Keratinocyte (primary cell): Measurements from ENCODE around the gene GNPDA2. TPM values are rescaled to one million over a fixed set of nuclear protein-coding genes. Genes with fewer than 3 reads are reported as not detected.

Experiments
- DNase-seq: peaks from one replicate; pipeline ENCODE4 v3.0.0-alpha.2; 2011; ENCODE audit warnings: low read depth, missing footprints, low spot score
- FAIRE-seq: peaks from 2 replicates; lab custom pipeline; 2011; peaks lifted over from hg19 to GRCh38; lab: Jason Lieb, UNC
- H2AFZ ChIP-seq: 2 replicates; pipeline ENCODE4 v1.6.0; 2012; ENCODE audit warnings: low read length, control low read depth, inconsistent platforms; ENCODE audit not compliant: control insufficient read depth
- H3K27ac ChIP-seq: 2 replicates; pipeline ENCODE4 v1.5.1; 2011; ENCODE audit warnings: low read length; ENCODE audit not compliant: control insufficient read depth, insufficient read depth
- H3K27me3 ChIP-seq: 3 replicates; pipeline ENCODE4 v1.6.0; 2011; ENCODE audit warnings: low read length; ENCODE audit not compliant: control insufficient read depth, insufficient read depth; ENCODE audit errors: extremely low read depth
- H3K36me3 ChIP-seq, 2 experiments: 2 replicates in 1 of 2; 3 replicates in 1 of 2; pipeline ENCODE4 v1.5.1; 2011; ENCODE audit warnings: low read length in 2 of 2, mild to moderate bottlenecking in 1 of 2; ENCODE audit not compliant: control insufficient read depth in 2 of 2, insufficient read depth in 2 of 2; ENCODE audit errors: extremely low read depth in 1 of 2
- H3K4me1 ChIP-seq: 3 replicates; pipeline ENCODE4 v1.5.1; 2011; ENCODE audit warnings: low read length; ENCODE audit not compliant: control insufficient read depth, insufficient read depth; ENCODE audit errors: extremely low read depth
- H3K4me2 ChIP-seq: 3 replicates; pipeline ENCODE4 v1.6.0; 2011; ENCODE audit warnings: low read depth, low read length; ENCODE audit not compliant: control insufficient read depth, insufficient read depth; ENCODE audit errors: extremely low read depth
- H3K4me3 ChIP-seq, 3 experiments: fragments of 200-600 bp in 1 of 3; sonication (generic) in 1 of 3; 2 replicates in 2 of 3; 3 replicates in 1 of 3; pipeline ENCODE4 v1.5.1; 2011 to 2016; ENCODE audit warnings: low read length in 3 of 3, mild to moderate bottlenecking in 3 of 3, control low read depth in 2 of 3, inconsistent platforms in 1 of 3, low read depth in 1 of 3, mixed read lengths in 1 of 3, mixed run types in 1 of 3, moderate library complexity in 1 of 3; ENCODE audit not compliant: control insufficient read depth in 2 of 3, insufficient read depth in 2 of 3; ENCODE audit errors: extremely low read depth in 1 of 3
- H3K79me2 ChIP-seq: 2 replicates; pipeline ENCODE4 v1.6.0; 2012; ENCODE audit warnings: low read length; ENCODE audit not compliant: control insufficient read depth, insufficient read depth
- H3K9ac ChIP-seq: 3 replicates; pipeline ENCODE4 v1.6.0; 2011; ENCODE audit warnings: low read length; ENCODE audit not compliant: control insufficient read depth, insufficient read depth; ENCODE audit errors: extremely low read depth
- H3K9me1 ChIP-seq: 3 replicates; pipeline ENCODE4 v1.6.0; 2011; ENCODE audit warnings: low read length; ENCODE audit not compliant: control insufficient read depth, insufficient read depth; ENCODE audit errors: extremely low read depth
- H3K9me3 ChIP-seq: 2 replicates; pipeline ENCODE4 v1.5.1; 2012; ENCODE audit warnings: low read depth, low read length; ENCODE audit not compliant: control insufficient read depth
- H4K20me1 ChIP-seq: 3 replicates; pipeline ENCODE4 v1.6.0; 2011; ENCODE audit warnings: low read length; ENCODE audit not compliant: control insufficient read depth, insufficient read depth; ENCODE audit errors: extremely low read depth
- CTCF ChIP-seq, 3 experiments: IDR thresholded peaks in 1 of 3; conservative IDR thresholded peaks in 1 of 3; optimal IDR thresholded peaks in 1 of 3; 2 replicates in 2 of 3; 3 replicates in 1 of 3; pipeline versions ENCODE3 to v1.5.1; 2011; ENCODE audit warnings: low read length in 3 of 3, mild to moderate bottlenecking in 3 of 3, moderate library complexity in 2 of 3, control low read depth in 1 of 3, inconsistent platforms in 1 of 3; ENCODE audit not compliant: insufficient read depth in 2 of 3; ENCODE audit errors: extremely low read depth in 1 of 3
- EZH2 ChIP-seq: IDR thresholded peaks from one replicate; pipeline ENCODE4 v1.6.1; 2012; ENCODE audit warnings: inconsistent platforms, mild to moderate bottlenecking, low read length, moderate library complexity
- dilution Hi-C: fragments of 300-500 bp; cut with MboI; formaldehyde crosslinking; loops from one replicate; pipeline ENCODE4 v1.7.0; 2020; ENCODE audit warnings: low sequenced_read_pairs; ENCODE audit not compliant: extremely low pct_ligation_motif_present
- polyA plus RNA-seq, 5 experiments: library from polyadenylated mRNA; depleted of rRNA in 3 of 5; stranded (reverse) in 3 of 5; stranded (forward) in 1 of 5; unstranded in 1 of 5; fragments of >200 nt; gene quantifications; 1 replicate in 1 of 5; 2 replicates in 3 of 5; 3 replicates in 1 of 5; pipeline versions ENCODE4 v1.2.1 to v1.2.3, GENCODE V29; 2011 to 2012; ENCODE audit warnings: missing spikeins in 2 of 5, low read depth in 1 of 5, low replicate concordance in 1 of 5

GNPDA2 gene
- polyA plus RNA-seq, 1 donor (not counting 4 experiments of a cell fraction or from before 2014, with no cell fraction given) = 22.6 TPM

DNA sequence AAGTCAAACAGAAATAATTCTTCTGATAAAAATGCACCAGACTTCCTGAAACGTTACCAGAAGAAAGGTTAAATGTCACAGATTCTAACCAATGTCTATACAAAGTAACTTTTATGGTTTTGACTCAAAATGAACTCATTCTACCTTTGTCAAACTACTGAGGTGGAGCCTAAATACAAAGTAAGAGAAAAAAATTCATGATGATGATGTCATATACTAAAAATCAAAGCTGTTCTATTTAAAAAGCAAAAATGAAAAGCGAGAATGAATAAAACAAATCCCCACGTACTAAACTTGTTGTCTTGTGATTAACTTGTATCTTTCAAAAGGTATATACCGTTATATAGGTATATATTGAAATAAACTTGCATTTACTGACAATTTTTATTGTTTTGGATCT lies 21.7 kb downstream of the GNPDA2 start:
- DNase-seq = no peak
- Histone ChIP-seq H3K27me3 (no peaks in the 10 kb centered on the region), H3K4me3 (no peak overlapping the region), H3K4me1 (no peaks in the 10 kb centered on the region), H3K36me3 (no peaks in the 10 kb centered on the region), H3K4me2 (no peak overlapping the region), H3K27ac (no peak overlapping the region), H3K9ac (no peak overlapping the region), H3K79me2 (no peaks in the 10 kb centered on the region), H4K20me1 (no peaks in the 10 kb centered on the region), H2AFZ (no peak overlapping the region), H3K9me3 (no peaks in the 10 kb centered on the region), H3K9me1 (no peaks in the 10 kb centered on the region)
- dilution Hi-C loops = no loop called here
- TF ChIP-seq EZH2 = no peak
- no peak for TF ChIP-seq CTCF (optimal IDR thresholded peaks at IDR 0.05 in 1 of 3, IDR thresholded peaks at IDR 0.05 in 1 of 3, conservative IDR thresholded peaks at IDR 0.05 in 1 of 3; ENCODE audit: extremely low read depth in 1 of 3, insufficient read depth in 2 of 3, low read length in 3 of 3)
- no peak for FAIRE-seq

DNA sequence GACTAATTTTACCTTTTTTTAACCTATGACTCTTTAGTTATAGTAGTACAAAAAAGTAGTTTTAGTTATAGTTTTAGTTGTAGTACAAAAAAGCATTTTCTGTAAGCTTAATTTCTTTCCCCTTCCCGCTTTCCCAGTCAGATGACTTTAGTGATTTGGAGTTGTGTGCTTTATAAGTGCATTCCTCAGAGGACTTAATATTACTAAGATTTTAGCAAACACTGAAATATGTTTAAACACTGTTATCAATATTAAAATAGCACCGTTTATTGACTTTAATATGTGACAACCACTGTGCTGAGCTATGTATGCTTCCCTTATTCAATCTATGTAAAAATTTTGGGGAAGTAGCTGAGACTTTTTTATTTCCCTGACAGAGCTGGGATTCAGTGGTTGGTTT lies 25.3 kb downstream of the GNPDA2 start:
- no peak for TF ChIP-seq EZH2
- no peak for TF ChIP-seq CTCF (optimal IDR thresholded peaks at IDR 0.05 in 1 of 3, IDR thresholded peaks at IDR 0.05 in 1 of 3, conservative IDR thresholded peaks at IDR 0.05 in 1 of 3; ENCODE audit: extremely low read depth in 1 of 3, insufficient read depth in 2 of 3, low read length in 3 of 3)
- H3K36me3 ChIP-seq = peaks cover 0 to 8% of the 10 kb centered on the region in 2 experiments
- H3K4me3 ChIP-seq = no peak overlapping the region
- dilution Hi-C loops = no loop called here
- no peak for FAIRE-seq
- no peak overlapping the region for H3K27ac ChIP-seq
- H2AFZ ChIP-seq = no peak overlapping the region
- no peaks in the 10 kb centered on the region for H4K20me1 ChIP-seq
- H3K4me1 ChIP-seq = no peaks in the 10 kb centered on the region
- no peaks in the 10 kb centered on the region for H3K27me3 ChIP-seq
- H3K9me3 ChIP-seq = no peaks in the 10 kb centered on the region
- no peak overlapping the region for H3K4me2 ChIP-seq
- no peaks in the 10 kb centered on the region for H3K9me1 ChIP-seq
- DNase-seq = no peak
- H3K9ac ChIP-seq = no peak overlapping the region
- H3K79me2 ChIP-seq = no peaks in the 10 kb centered on the region
